NCI-H82 treated with DMSO at 0.1 percent for 48 hours (cell line): ENCODE data around the gene ZNF26.
"Not testable (repeated sequence)": the region's sequence is repeated elsewhere in the genome, so short reads cannot be mapped to it uniquely, and the experiment has no call there.

Experiments used
- DNase-seq: peaks from one replicate; lab custom pipeline; 2025; ENCODE audit not compliant: unreplicated experiment; lab: John Stamatoyannopoulos, UW

ZNF26 gene

DNA sequence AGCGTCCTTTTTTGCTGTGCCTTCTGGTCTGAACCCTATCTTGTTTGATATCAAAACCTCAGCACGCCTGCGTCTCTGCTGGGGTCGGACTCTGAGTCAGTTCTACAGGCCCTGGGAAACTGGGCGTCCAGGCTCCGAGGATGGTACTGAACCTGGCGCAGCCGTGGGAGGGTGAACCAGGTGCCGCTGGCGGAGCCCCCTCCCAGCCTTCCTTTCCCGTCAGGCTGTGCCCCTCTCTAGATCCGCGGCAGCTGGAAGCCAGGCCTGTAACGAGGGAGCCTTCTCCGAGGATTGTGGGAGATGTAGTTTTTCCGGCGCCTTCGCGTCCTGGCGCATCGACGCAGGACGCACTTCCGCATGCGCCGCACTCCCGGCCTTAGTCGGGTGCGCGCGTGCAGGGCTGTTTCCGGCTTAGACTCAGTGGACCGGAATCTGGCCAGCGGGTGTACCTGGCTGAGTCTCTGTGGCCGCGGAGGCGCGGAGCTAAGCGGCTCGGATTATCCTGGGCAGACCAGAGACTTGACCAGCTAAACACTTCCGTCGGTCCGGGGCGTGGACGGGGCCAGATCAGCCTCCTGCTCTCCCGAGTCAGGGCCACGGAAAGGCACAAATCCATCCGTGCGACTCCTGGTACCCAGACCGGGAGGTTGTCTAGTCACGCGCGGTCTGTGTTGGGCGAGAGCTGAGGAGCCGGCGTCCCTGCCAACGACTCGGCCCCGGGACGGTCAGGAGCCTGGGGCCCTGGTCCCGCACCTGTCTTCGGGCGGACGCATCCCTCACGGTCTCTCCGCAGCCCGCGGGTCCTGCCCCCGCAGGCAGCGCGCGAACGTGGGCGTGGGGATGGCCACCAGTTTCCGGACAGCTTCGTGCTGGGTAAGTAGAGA is at the start of gene ZNF26:
Gene ZNF26, plus strand, starts transcription at position 367 of the 884 bp plus-strand sequence. Its CDS starts 474 bp downstream, at position 841.
- peak; percentile 87 for DNase-seq

DNA sequence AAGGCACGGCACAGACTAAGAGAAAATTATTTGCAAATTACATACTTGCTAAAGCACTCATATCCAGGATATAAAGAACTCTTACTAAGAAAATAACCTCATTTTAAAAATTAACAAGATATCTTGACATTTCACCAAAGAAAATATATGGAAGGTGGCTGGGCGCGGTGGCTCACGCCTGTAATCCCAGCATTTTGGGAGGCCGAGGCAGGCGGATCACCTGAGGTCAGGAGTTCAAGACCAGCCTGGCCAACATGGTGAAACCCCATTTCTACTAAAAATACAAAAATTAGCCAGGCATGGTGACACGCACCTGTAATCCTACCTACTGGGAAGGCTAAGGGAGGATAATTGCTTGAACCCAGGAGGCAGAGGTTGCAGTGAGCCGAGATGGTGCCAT is 49.2 kb upstream of the ZNF26 start:
- DNase-seq, result not testable (repeated sequence)

GRCh38 chr12:132937476-132937875 is 48.7 kb upstream of the ZNF26 start:
- no peak for DNase-seq

DNA sequence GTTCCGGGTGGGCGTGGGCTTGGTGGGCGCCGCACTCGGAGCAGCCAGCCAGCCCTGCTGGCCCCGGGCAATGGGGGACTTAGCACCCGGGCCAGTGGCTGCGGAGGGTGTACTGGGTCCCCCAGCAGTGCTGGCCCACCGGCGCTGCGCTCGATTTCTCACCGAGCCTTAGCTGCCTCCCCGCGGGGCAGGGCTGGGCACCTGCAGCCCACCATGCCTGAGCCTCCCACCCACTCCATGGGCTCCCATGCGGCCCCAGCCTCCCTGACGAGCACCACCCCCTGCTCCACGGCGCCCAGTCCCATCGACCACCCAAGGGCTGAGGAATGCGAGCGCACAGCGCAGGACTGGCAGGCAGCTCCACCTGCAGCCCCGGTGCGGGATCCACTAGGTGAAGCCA is 47.4 kb upstream of the ZNF26 start:
- DNase-seq, result not testable (repeated sequence)

DNA sequence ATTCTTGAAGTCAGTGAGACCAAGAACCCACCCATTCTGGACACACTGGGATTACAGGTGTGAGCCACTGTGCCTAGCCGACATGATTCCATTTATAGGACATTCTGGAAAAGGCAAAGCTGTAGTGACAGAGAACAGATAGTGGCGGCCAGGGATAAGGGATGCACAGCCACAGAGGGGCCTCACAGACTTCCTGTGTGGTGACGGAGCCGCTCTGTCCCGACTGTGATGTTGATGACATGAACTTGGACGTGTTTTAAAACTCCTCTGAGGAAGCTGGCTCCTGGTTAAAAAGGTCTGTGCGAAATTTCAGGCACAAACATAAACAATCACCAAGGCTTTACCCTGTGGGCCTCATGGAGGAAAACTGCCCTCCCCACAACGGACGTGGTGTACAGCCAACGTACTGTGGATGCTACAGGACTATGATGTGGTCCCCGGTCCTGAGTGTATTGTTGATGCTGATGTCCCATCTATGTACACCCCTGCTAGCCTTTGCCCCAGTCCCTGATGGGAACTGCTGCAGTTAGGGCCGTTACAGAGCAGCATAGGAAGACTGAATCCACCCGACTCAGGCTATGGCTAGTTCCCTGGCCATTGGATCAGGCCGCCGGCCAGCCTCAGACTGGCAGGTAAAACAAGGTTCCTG is 46.0 kb upstream of the ZNF26 start:
- DNase-seq, result no peak

DNA sequence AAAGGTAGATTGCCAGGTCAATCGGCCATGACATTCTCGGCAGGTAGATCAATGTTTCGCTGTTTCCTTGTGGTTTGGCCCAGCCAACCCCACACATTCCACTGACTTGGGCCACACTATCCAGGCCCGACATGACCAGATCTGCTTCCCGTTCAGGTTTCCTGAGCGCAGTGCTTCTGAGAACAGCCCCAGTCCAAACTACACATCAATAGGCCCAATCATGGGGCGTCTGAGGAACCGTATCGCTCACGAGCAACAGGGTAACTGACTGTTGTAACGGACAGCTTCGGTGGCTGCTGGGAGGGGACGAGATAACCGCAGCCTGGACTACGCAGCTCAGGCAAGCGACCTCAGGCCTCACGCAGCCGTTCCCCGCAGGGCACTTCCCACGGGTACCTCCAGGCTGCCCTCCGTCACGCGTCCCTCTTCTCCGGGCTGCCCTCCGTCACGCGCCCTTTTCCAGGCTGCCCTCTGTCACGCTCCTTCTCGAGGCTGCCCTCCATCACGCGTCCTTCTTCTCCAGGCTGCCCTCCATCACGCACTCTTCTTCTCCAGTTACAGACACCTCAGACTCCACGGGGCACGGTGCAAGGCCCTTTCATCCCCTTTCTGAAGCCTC is 44.7 kb upstream of the ZNF26 start:
- DNase-seq, result no peak

GRCh38 chr12:132942611-132943010 is 43.6 kb upstream of the ZNF26 start:
- DNase-seq, result no peak

- DNase-seq, result no peak
Measured at GRCh38 chr12:132945806-132946205, 40.4 kb upstream of the ZNF26 start.

DNA sequence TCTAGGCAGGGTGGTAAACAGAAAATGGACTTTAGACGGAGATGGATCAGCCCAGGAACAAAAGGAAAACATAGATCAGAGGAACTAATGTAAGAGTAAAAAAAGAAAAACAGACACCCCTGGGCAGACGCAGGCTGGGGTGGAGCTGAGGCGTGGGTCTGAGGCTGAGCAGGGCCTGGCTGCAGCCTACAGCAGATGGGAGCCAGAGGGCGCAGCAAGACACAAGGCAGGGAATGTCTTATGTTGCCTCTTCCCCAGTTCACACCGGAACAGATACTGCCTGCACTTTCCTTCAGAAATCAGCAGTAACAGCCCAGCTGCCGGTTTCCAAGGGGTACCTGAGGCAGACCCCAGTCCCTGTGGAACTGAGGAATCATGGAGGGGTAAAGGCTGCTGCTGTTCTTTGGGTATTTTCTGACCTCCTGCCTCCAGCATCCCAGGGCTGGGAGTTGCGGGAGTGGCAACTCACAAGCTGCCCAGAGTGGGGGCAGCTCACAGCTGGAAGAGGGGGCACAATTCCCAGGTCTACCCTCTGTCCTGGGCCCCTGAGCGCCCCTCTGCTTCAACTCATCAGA is 39.8 kb upstream of the ZNF26 start:
- no peak for DNase-seq

- no peak for DNase-seq
Measured at GRCh38 chr12:132948146-132949066, 37.8 kb upstream of the ZNF26 start.

DNA sequence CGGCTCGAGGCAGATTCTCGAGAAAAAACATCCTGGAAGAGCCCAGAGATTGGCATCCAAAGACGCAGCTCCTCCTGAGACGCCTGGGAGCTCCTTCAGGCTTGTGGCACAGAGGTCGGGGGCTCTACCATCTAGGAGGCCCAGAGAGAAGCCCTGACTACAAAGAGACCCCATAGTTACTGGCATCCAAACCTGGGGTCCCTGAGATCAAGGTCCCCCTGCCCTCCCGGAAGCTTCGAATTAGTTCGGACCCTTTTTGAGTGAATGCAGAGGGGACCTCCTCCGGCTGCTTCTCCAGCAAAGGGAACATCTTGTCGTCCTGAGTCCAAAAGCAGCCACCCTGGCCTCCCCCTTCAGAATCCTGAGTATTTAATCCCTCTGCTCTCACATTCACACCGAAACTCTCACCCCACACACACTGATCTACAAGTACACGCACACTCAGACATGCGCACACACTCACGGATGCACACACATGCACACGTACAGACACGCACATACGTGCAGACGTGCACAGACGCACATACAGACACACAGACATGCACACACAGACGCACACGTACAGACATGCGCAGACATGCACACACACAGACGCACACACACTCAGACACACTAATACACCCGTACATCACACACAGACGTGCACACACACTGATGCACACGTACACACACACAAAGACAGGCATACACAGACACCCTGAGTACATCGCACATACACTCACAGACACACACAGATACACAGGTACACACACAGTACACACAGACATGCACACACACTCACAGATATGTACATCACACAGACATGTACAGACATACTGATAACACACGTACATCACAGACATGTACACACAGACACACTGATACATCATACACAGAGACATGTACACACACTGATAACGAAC is 36.0 kb upstream of the ZNF26 start:
- no peak for DNase-seq

DNA sequence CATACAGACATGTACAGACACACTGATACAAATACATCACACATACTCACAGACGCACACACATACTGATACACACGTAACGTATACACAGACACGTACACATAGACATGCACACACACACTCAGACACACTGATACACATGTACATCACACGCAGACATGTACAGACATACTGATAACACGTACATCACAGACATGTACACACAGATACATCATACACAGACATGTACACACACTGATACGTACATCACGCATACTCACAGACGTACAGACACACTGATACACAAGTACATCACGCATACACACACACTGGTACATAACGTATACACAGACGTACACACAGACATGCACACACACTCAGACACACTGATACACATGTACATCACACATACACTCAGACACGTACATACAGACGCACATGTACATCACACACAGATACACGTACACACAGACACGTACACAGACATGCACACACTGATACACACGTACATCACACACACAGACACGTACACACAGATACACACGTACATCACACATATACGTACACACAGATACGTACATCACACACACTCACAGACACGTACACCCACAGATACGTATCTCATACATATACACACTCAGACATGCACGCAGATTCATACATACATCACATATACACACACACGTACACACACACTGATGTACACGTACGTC is 35.2 kb upstream of the ZNF26 start:
- no peak for DNase-seq

GRCh38 chr12:132951649-132952048 is 34.5 kb upstream of the ZNF26 start:
- no peak for DNase-seq

DNA sequence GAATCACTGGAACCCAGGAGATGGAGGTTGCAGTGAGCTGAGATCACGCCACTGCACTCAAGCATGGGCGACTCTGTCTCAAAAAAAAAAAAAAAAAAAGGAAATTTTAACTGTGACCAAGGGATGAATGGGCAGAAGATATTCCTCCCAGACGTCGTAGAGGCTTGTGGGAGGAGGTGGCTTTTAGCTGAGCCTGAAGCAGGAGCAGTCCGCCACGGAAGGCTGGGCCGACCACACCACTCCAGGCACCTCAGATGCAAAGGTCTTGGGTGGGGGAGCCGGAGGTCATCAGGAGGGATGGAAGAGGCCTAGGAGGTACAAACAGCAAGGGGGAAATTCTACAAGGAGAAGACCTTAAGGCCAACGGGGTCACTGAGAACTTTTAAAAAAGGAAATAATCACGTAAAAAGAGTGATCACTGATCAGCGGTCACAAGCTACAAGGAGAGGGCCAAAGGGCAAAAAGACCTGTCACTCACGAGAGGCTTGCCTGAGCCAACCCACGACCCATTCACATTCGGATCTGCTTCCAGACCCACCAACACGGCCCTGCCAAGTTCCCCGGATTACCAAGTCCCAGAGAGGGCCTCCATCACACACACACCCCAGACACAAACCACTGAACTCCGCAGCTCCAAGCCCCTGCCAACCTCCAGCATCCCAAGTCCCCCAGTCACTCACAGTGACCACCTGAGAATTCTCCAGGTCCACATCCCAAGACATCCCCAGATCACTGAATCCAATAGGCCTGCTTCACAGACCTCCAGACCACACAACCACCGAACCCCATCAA is 33.6 kb upstream of the ZNF26 start:
- no peak for DNase-seq

GRCh38 chr12:132953163-132953425 is 33.1 kb upstream of the ZNF26 start:
- no peak for DNase-seq

DNA sequence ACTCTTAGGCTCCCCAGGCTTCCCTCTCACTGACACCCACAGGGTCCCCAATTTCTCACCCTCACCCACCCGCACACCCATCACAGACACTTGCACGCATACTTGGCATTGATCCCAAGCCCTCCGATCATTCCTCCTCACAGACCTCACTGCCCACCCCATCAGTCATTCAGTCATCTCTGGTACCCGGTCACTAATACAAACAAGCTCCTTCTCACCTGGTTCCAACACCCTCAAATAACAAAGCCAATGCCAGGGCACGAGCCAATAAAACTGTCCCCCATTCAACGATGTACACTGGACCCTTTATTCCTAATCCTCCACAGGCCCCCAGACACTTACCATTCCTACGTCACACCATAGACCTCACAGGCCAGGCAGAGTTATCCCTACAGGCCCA is 32.4 kb upstream of the ZNF26 start:
- DNase-seq, result no peak

DNA sequence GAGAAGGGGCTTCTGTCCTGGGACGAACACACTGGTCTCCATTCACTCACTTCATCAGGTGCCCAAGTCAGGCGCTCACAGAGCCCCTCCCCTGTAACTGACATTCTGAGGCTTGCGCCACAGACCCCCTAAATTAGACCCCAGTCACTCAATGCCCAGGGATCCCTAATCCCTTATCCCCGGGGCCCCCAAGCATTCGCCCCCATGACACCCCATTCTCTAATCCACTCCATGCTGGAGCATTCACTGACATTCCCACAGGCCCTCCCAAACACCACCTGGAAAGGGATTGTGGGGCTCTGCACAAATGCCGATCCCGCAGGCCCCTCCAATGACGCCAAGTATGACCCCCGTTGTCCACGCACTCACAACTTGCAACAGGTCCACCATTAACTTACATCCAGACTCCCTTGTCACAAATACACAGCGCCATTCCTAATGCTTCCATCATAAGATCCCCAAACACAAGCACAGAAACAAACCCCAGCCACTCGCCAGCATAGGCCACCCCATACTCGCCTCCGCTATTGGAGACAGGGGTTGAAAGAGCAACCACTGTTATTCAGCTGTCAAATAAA is 31.6 kb upstream of the ZNF26 start:
- no peak for DNase-seq
